ENCODE results near the gene NINJ1.

DNA sequence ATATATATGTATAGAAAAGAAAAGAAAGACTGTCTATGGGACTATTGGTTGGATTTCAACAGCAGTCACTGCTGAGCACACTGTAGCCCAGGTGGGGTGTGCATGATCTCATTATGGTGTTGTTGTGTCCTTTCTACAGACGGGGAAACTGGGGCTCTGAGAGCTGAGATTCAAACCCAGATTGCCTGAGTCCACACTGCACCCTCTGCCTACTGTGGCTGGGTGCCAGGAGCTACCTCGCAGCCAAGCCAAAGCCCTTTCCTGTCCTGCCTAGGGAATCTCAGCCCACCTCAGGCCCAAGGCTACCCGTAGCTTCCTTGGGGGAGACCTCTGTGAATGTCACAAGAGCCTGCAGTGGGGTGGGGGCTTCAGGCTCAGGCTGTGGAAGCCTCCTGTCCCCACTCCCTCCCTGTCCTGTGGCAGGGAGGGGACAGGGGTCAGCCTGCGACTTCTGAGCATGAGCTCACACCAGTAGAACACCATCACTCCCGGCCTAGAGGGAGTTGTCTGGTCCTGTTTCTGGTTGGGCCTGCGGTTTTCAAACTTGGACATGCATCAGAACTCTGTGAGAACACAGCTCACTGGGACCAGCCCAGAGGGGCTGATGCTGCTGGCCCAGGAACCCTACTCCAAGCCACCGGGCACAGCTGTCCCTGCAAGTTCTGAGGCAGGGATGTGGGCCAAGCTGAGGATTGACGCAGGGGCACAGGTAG lies 7.9 kb upstream of the NINJ1 start:
- no peak for TF ChIP-seq CTCF (IDR thresholded peaks at IDR 0.05; ENCODE audit: low read length)
- TF ChIP-seq EZH2 (IDR thresholded peaks at IDR 0.05; ENCODE audit: borderline replicate concordance, low read length) = no peak

Measured in OCI-LY1 (cell line).